Measurements from ENCODE around the gene ZCCHC2.

DNA sequence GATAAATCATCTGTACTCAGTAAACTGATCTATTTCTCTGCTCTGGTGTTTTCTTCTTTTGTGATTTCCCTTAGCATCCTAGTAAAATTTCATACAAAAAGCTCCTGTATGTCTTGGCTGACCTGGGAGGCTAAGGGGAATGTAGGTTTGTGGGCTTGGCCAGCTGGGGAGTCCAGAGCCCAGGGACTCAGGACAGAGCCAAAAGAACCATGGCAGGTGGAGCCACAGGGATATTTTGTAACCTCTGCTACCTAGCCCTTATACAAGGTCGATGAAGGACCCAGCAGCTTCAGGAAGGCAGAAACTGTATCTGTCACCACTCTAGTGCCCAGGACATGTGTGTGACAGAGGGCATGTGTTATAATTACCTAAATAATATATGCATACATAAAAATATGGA, 22.7 kb upstream of the ZCCHC2 start:
- TF ChIP-seq CBX8 (IDR thresholded peaks at IDR 0.05; ENCODE audit: borderline replicate concordance, low read depth, low read length) (no peak), CTCF (IDR thresholded peaks at IDR 0.05; ENCODE audit: control extremely low read depth in 1 of 3, insufficient read depth in 1 of 3, low read depth in 1 of 3, low read length in 3 of 3) (no peak), POLR2AphosphoS5 (IDR thresholded peaks at IDR 0.05; ENCODE audit: low read depth, low read length) (no peak), MAX (IDR thresholded peaks at IDR 0.05) (no peak), ZNF274 (IDR thresholded peaks at IDR 0.05; ENCODE audit: borderline replicate concordance, extremely low read depth, low read length) (no peak), SIN3A (conservative IDR thresholded peaks at IDR 0.05 in 1 of 2, IDR thresholded peaks at IDR 0.05 in 1 of 2; ENCODE audit: low read depth in 1 of 2, low read length in 2 of 2) (no peak), POLR2A (IDR thresholded peaks at IDR 0.05; ENCODE audit: control extremely low read depth in 1 of 2, low read depth in 2 of 2, low read length in 2 of 2) (no peak)
